ENCODE data around the gene MGAT5. TPM values are rescaled to one million over a fixed set of nuclear protein-coding genes. Genes with fewer than 3 reads are reported as not detected.

MGAT5 gene
- total RNA-seq, 1 donor from 2014 or later, result 36.8 TPM

GRCh38 chr2:134334542-134335353, 80.9 kb downstream of the MGAT5 start:
- peaks cover 6% of the 10 kb centered on the region for H3K9me3 Mint-ChIP-seq
- H3K4me1 Mint-ChIP-seq, result peaks cover 8% of the 10 kb centered on the region
- no peaks in the 10 kb centered on the region for H3K27me3 Mint-ChIP-seq (ENCODE audit: low read depth)
- no peak for TF ChIP-seq CTCF (conservative IDR thresholded peaks at IDR 0.05)
- peaks cover 13% of the 10 kb centered on the region for H3K36me3 Mint-ChIP-seq (ENCODE audit: low read depth)
- H3K4me3 Mint-ChIP-seq, result no peak overlapping the region
- H3K27ac Mint-ChIP-seq (ENCODE audit: unreplicated experiment), result no peak overlapping the region
- no peak for DNase-seq (ENCODE audit: low read depth, low spot score)

DNA sequence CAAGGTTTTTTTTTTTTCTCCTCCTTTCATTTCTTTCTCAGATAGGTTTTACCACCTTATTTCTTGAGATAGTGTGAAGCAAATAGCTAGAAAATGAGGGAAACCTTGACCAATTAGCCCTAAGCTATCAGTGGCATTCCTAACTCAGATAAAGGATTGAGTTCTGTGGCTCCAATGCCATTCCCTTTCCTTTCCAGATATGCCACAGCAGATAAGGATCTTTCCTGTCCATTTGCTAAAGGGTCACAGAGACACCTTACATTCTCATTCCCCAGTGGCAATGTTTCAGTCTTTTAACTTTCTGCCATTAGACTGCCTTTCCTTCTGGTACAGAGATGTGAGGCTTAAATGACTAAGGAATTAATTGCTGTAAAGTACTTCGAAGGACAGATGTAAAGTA, 81.7 kb downstream of the MGAT5 start:
- Mint-ChIP-seq H3K9me3 (peaks cover 6% of the 10 kb centered on the region), H3K27me3 (ENCODE audit: low read depth) (no peaks in the 10 kb centered on the region), H3K27ac (ENCODE audit: unreplicated experiment) (no peak overlapping the region), H3K4me1 (peaks cover 8% of the 10 kb centered on the region), H3K36me3 (ENCODE audit: low read depth) (peaks cover 9% of the 10 kb centered on the region), H3K4me3 (no peak overlapping the region)
- no peak for TF ChIP-seq CTCF (conservative IDR thresholded peaks at IDR 0.05)
- no peak for DNase-seq (ENCODE audit: low read depth, low spot score)

GRCh38 chr2:134336352-134336751, 82.5 kb downstream of the MGAT5 start:
- no peak overlapping the region for H3K4me3 Mint-ChIP-seq
- H3K27me3 Mint-ChIP-seq (ENCODE audit: low read depth), result no peaks in the 10 kb centered on the region
- peaks cover 4% of the 10 kb centered on the region for H3K9me3 Mint-ChIP-seq
- peaks cover 3% of the 10 kb centered on the region for H3K4me1 Mint-ChIP-seq
- DNase-seq (ENCODE audit: low read depth, low spot score), result no peak
- peaks cover 4% of the 10 kb centered on the region for H3K36me3 Mint-ChIP-seq (ENCODE audit: low read depth)
- TF ChIP-seq CTCF (conservative IDR thresholded peaks at IDR 0.05), result no peak
- no peak overlapping the region for H3K27ac Mint-ChIP-seq (ENCODE audit: unreplicated experiment)

GRCh38 chr2:134336921-134337320, 83.0 kb downstream of the MGAT5 start:
- Mint-ChIP-seq H3K9me3 (no peaks in the 10 kb centered on the region), H3K4me3 (no peak overlapping the region), H3K27me3 (ENCODE audit: low read depth) (no peaks in the 10 kb centered on the region), H3K4me1 (no peaks in the 10 kb centered on the region), H3K27ac (ENCODE audit: unreplicated experiment) (no peak overlapping the region), H3K36me3 (ENCODE audit: low read depth) (peaks cover 2% of the 10 kb centered on the region)
- no peak for DNase-seq (ENCODE audit: low read depth, low spot score)
- TF ChIP-seq CTCF (conservative IDR thresholded peaks at IDR 0.05), result no peak

DNA sequence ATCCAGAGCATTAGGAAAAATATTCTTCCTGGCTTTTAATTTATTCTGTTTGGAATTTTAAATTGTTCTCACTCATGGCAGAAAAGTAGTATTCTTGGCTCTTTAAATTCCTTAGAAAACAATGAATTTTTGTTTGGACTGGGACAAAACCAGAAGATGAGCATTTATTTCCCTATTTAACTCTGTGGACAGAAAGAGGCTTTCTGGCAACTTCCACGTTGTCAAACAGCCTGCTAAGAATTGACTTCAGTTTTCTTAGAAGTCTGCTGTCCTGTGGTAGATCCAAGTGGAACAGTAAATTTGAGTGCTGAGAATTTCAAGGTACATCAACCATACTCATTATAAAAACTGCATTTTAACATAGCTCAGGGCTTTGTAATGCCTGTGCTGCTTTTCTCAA, 83.8 kb downstream of the MGAT5 start:
- Mint-ChIP-seq H3K27me3 (ENCODE audit: low read depth) (no peaks in the 10 kb centered on the region), H3K4me1 (no peaks in the 10 kb centered on the region), H3K9me3 (no peaks in the 10 kb centered on the region), H3K36me3 (ENCODE audit: low read depth) (peaks cover 2% of the 10 kb centered on the region), H3K27ac (ENCODE audit: unreplicated experiment) (no peak overlapping the region), H3K4me3 (no peak overlapping the region)
- no peak for TF ChIP-seq CTCF (conservative IDR thresholded peaks at IDR 0.05)
- DNase-seq (ENCODE audit: low read depth, low spot score), result no peak
